ENCODE measurements around the gene PGAP3.

Gene PGAP3

GRCh38 chr17:39660397-39661385, 27.2 kb downstream of the PGAP3 start:
- Histone ChIP-seq H3K4me1 (ENCODE audit: low read length) (no peaks in the 10 kb centered on the region), H3K9me2 (replicated peaks; ENCODE audit: insufficient read depth, low read length) (no peaks in the 10 kb centered on the region), H3K79me2 (ENCODE audit: low read length) (no peaks in the 10 kb centered on the region), H3K27me3 (replicated peaks; ENCODE audit: insufficient read depth, low read length) (no peaks in the 10 kb centered on the region), H3K36me3 (replicated peaks; ENCODE audit: insufficient read depth, low read length) (no peaks in the 10 kb centered on the region), H4K20me1 (ENCODE audit: insufficient read depth, low read length) (no peaks in the 10 kb centered on the region), H3K4me2 (ENCODE audit: low read depth, low read length) (no peak overlapping the region), H3K9me3 (replicated peaks; ENCODE audit: insufficient read depth, low read length) (no peaks in the 10 kb centered on the region), H3K4me3 (ENCODE audit: low read length) (no peak overlapping the region), H3K9ac (ENCODE audit: low read length) (no peak overlapping the region), H3F3A (ENCODE audit: insufficient read depth, low read length) (no peaks in the 10 kb centered on the region), H2AFZ (ENCODE audit: low read length) (no peak overlapping the region), H3K27ac (ENCODE audit: low read length) (no peak overlapping the region)
- DNase-seq = no peak
- no peak for TF ChIP-seq EZH2 (optimal IDR thresholded peaks at IDR 0.05; ENCODE audit: low read depth, low read length)
- TF ChIP-seq EZH2phosphoT487 (IDR thresholded peaks at IDR 0.05; ENCODE audit: low read length) = no peak
- no peak for TF ChIP-seq CTCF (IDR thresholded peaks at IDR 0.05; ENCODE audit: low read length)

DNA sequence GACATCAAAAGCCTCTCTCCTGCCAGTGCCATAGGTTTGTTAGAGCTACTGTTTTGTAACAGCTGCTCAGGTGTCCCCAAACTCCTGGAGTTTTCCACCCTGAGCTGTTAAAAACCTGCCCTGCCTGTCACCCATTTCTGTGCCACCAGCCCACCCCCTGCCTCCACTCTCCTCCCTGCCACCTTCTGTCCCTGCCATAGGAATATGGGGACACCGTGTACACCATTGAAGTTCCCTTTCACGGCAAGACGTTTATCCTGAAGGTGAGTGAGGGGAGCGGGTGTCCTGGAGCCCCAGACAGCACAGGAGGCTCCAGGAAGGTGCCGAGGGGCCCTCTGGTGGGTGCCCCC, 27.9 kb downstream of the PGAP3 start:
- Histone ChIP-seq H3K79me2 (ENCODE audit: low read length) (0 out of 2 replicates have a peak, but pooled peaks cover 3% of the 10 kb centered on the region), H2AFZ (ENCODE audit: low read length) (no peak overlapping the region), H3K27ac (ENCODE audit: low read length) (no peak overlapping the region), H3K4me2 (ENCODE audit: low read depth, low read length) (no peak overlapping the region), H3K4me3 (ENCODE audit: low read length) (no peak overlapping the region), H3K36me3 (replicated peaks; ENCODE audit: insufficient read depth, low read length) (no peaks in the 10 kb centered on the region), H3K9ac (ENCODE audit: low read length) (no peak overlapping the region), H3K9me2 (replicated peaks; ENCODE audit: insufficient read depth, low read length) (no peaks in the 10 kb centered on the region), H3K9me3 (replicated peaks; ENCODE audit: insufficient read depth, low read length) (no peaks in the 10 kb centered on the region), H4K20me1 (ENCODE audit: insufficient read depth, low read length) (no peaks in the 10 kb centered on the region), H3F3A (ENCODE audit: insufficient read depth, low read length) (no peaks in the 10 kb centered on the region), H3K27me3 (replicated peaks; ENCODE audit: insufficient read depth, low read length) (no peaks in the 10 kb centered on the region), H3K4me1 (ENCODE audit: low read length) (no peaks in the 10 kb centered on the region)
- DNase-seq = no peak
- TF ChIP-seq EZH2phosphoT487 (IDR thresholded peaks at IDR 0.05; ENCODE audit: low read length) (no peak), CTCF (IDR thresholded peaks at IDR 0.05; ENCODE audit: low read length) (no peak), EZH2 (optimal IDR thresholded peaks at IDR 0.05; ENCODE audit: low read depth, low read length) (no peak)

- H3K4me2 ChIP-seq (ENCODE audit: low read depth, low read length) = no peak overlapping the region
- H3K36me3 ChIP-seq (replicated peaks; ENCODE audit: insufficient read depth, low read length) = no peaks in the 10 kb centered on the region
- no peak overlapping the region for H3K27ac ChIP-seq (ENCODE audit: low read length)
- no peak overlapping the region for H3K4me3 ChIP-seq (ENCODE audit: low read length)
- H3K27me3 ChIP-seq (replicated peaks; ENCODE audit: insufficient read depth, low read length) = no peaks in the 10 kb centered on the region
- H3K9ac ChIP-seq (ENCODE audit: low read length) = no peak overlapping the region
- H3K4me1 ChIP-seq (ENCODE audit: low read length) = no peaks in the 10 kb centered on the region
- H4K20me1 ChIP-seq (ENCODE audit: insufficient read depth, low read length) = no peaks in the 10 kb centered on the region
- no peak for TF ChIP-seq EZH2phosphoT487 (IDR thresholded peaks at IDR 0.05; ENCODE audit: low read length)
- TF ChIP-seq CTCF (IDR thresholded peaks at IDR 0.05; ENCODE audit: low read length) = no peak
- TF ChIP-seq EZH2 (optimal IDR thresholded peaks at IDR 0.05; ENCODE audit: low read depth, low read length) = no peak
- H2AFZ ChIP-seq (ENCODE audit: low read length) = no peak overlapping the region
- H3K9me2 ChIP-seq (replicated peaks; ENCODE audit: insufficient read depth, low read length) = no peaks in the 10 kb centered on the region
- H3F3A ChIP-seq (ENCODE audit: insufficient read depth, low read length) = no peaks in the 10 kb centered on the region
- H3K79me2 ChIP-seq (ENCODE audit: low read length) = 0 out of 2 replicates have a peak, but pooled peaks cover 7% of the 10 kb centered on the region
- H3K9me3 ChIP-seq (replicated peaks; ENCODE audit: insufficient read depth, low read length) = no peaks in the 10 kb centered on the region
- DNase-seq = no peak
Observed at GRCh38 chr17:39659279-39660010, 28.4 kb downstream of the PGAP3 start.

All from MM.1S (cell line).